ENCODE data around the gene ASIC5.
"Not testable (repeated sequence)": the region's sequence is repeated elsewhere in the genome, so short reads cannot be mapped to it uniquely, and the experiment has no call there.

ASIC5 gene, protein sequence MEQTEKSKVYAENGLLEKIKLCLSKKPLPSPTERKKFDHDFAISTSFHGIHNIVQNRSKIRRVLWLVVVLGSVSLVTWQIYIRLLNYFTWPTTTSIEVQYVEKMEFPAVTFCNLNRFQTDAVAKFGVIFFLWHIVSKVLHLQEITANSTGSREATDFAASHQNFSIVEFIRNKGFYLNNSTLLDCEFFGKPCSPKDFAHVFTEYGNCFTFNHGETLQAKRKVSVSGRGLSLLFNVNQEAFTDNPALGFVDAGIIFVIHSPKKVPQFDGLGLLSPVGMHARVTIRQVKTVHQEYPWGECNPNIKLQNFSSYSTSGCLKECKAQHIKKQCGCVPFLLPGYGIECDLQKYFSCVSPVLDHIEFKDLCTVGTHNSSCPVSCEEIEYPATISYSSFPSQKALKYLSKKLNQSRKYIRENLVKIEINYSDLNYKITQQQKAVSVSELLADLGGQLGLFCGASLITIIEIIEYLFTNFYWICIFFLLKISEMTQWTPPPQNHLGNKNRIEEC

GRCh38 chr4:155866177-155866576 lies at the start of gene ASIC5:
TSS of gene ASIC5 (minus strand) at chr4:155866277. CDS start at chr4:155866226, 51 bp downstream.
- DNase-seq = no peak

GRCh38 chr4:155914782-155915181 lies 48.7 kb upstream of the ASIC5 start:
- DNase-seq = no peak

- DNase-seq = no peak
Observed at GRCh38 chr4:155911905-155912304, 45.8 kb upstream of the ASIC5 start.

- no peak for DNase-seq
Observed at GRCh38 chr4:155909615-155910226, 43.6 kb upstream of the ASIC5 start.

GRCh38 chr4:155908187-155909139 lies 42.4 kb upstream of the ASIC5 start:
- no peak for DNase-seq

DNA sequence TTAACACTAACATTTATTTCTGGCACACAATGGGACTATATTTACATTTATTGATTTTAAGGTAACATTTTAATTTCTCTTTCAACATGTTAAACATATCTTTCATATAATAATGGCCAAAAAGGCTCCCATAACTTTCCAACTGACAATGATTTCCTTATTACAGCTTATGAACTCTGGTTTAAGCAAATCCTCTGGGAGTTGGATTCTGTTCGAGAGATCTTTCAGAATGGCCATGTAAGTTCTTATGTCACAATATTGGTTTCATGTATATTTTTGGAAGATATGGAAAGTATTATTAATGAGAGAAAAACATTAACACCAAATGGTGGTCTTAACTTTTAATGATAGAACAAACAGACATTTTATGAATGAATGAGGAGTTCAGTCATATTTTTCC lies 41.5 kb upstream of the ASIC5 start:
- no peak for DNase-seq

DNA sequence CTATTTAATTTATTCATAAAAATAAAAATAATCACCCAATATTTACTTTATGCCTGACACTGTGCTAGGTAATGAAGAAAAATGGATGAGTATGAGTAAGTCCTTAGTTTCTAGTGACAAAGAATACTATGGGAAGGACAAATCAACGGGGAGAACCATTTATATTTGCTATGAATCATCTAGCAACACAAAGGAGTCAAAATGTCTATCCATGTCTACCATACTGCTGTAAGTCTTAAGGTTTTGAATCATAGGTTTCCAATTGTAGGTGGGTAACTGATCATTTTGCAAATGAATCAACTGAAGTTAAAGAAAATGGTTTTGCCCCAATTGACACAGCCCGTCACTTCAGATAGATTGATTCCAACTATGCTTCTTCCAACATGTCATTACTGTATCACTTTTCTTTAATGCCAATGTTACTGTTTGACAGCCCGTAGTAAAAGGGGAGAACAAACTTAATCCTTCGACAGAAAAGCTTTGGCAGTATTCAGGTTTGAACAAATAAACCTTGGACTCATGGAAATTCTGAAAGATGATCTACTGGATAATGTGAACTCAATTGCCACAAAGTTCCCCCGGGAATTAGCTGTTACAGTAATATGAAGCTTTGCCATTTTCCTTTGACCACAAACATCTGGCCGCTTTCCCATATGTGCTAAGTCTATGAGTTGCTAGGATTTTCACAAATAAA lies 40.6 kb upstream of the ASIC5 start:
- DNase-seq = peak; percentile 28

- DNase-seq = no peak
Observed at GRCh38 chr4:155904331-155904730, 38.3 kb upstream of the ASIC5 start.

- no peak for DNase-seq
Observed at GRCh38 chr4:155903453-155903852, 37.4 kb upstream of the ASIC5 start, which contains the start of gene TDO2. TSS of gene TDO2 (plus strand) at chr4:155903696. CDS start at chr4:155903759, 63 bp downstream.

DNA sequence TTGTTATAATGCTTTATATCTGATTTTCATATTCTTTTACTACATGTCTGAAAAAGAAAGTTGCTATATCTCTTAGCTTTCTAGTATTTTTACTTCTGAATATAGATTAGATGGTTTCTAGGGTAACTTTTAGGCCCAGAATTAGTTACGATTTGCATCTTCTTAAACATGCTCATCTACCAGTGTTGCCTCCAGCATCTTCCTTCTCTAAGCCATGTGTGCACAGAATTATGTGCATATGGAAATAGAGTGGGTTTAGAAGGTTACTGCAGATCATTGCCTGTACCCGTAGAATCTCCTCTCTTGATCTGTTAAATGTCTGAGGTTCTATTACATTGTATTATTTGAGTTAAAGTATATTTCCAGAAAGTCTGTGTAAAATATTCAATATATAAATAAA lies 34.9 kb upstream of the ASIC5 start:
- no peak for DNase-seq

GRCh38 chr4:155900381-155900780 lies 34.3 kb upstream of the ASIC5 start:
- no peak for DNase-seq

DNA sequence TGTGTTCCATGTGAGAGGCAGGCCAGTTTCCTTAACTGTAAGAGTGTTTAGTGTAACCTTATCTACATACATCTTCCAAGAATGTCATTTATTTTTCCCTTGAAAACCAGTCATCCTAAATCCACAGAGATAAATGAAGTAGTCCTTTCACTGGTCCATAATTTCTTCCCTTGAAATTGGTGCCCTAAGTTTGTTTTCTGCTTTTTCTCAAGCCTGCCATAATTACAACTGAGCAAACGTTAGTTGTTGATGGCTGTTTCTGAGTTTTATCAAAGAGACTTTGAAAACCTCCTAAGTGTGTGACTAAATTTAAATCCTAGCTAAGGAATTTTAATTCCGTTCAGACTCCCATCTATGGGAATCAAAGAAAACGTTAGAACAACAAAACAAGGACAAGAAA lies 33.8 kb upstream of the ASIC5 start:
- DNase-seq = no peak

DNA sequence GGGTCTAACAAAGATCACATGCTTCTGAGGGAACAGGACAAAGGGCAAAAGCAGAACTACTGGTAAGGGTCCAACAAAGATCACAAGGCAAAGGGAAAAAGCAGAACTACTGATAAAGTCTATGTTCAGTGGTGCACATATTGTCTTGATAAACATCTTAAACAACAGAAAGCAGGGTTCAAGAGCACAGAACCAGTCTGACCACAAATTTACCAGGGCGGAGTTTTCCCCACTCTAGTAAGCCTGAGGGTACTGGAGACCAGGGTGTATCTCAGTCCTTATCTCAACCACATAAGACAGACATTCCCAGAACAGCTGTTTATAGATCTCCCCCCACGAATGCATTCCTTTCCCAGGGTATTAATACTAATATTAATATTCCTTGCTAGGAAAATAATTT lies 32.3 kb upstream of the ASIC5 start:
- DNase-seq = not testable (repeated sequence)

- DNase-seq = no peak
Observed at GRCh38 chr4:155891058-155891457, 25.0 kb upstream of the ASIC5 start.

DNA sequence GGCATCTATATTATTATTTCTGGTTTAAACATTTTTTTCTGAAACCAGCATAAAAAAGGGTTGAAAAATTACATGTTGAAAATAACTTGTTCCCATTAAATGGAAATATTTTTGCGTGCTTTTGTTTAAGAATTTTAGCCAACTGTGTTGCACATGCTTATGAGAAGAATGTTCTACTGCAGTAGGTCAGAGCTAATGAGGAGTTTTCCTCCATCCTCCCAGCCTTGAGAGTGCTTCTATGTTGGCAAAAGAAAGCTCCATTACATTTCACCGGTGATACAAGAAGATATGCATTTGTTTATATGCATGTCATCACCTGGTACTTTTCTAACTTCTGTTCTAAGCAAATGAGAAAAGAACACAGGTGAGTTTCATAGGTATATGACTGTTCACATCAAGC lies 23.9 kb upstream of the ASIC5 start:
- DNase-seq = no peak

DNA sequence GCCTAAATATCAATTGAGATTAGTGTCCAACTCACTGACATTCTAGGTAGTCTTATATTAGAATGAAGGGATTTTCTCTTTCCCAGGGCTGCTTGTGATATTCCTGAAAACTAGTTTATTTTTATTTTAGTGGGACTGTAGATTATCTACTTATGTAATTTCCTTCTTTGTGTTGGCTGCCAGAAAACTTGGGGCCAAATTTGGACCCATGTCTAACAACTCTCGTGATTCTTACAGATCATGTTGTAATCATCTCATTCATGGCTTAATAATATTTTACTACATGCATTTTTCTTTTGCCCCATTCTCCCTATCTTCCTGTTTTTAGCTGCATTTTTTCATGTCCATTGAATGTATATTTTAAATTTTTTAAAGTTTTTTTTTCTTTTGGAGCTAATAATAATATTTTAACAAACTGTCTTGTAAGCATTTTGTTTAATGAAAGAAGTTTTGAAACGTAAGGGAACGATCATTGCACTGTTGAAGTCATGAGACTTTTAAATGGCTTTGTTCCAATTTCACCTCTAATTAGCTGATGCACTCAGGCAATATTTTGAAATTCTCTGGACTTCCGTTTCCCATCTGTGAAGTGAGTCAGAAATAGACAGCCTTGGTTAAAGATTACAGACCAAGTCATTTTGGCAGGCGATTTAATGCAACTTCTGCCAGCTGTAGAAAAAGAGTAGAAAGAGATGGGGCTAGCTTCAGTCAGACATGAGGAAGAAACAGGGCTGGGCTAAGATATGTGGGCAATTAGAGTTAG lies 23.1 kb upstream of the ASIC5 start:
- no peak for DNase-seq

GRCh38 chr4:155887847-155888570 lies 21.9 kb upstream of the ASIC5 start:
- no peak for DNase-seq

- no peak for DNase-seq
Observed at GRCh38 chr4:155887045-155887444, 21.0 kb upstream of the ASIC5 start.

DNA sequence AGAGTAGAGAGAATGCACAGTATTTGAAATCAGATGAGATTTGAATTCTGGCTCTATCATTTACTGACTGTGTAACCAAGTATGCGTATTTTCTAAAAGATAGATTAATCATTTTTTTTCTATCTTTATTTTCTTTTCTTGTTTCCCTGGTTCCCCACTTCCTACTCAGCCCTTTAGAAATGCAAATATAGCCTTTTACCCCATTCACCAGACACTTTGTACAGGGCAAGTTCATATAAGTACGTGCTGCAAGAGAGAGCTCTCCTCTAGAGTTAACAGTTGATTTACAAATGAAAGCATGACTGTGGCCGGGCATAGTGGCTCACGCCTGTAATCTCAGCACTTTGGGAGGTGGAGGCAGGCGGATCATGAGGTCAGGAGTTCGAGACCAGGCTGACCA lies 19.6 kb upstream of the ASIC5 start:
- DNase-seq = no peak

GRCh38 chr4:155883895-155884294 lies 17.8 kb upstream of the ASIC5 start:
- no peak for DNase-seq

GRCh38 chr4:155881555-155881954 lies 15.5 kb upstream of the ASIC5 start:
- no peak for DNase-seq

Measured in NCI-H526 treated with DMSO at 0.1 percent for 48 hours (cell line).